ENCODE data around the gene ARHGAP28.

GRCh38 chr18:6876641-6877041 lies 147.1 kb downstream of the ARHGAP28 start:
- TF ChIP-seq POLR2A (IDR thresholded peaks at IDR 0.05; ENCODE audit: low read depth, low read length) (no peak), POLR2AphosphoS5 (IDR thresholded peaks at IDR 0.05; ENCODE audit: low read depth, low read length) (no peak), TAF1 (IDR thresholded peaks at IDR 0.05; ENCODE audit: low read depth, low read length) (no peak), POU2F2 (IDR thresholded peaks at IDR 0.05; ENCODE audit: low read depth, low read length) (no peak), PAX5 (IDR thresholded peaks at IDR 0.05; ENCODE audit: insufficient read depth, low read length, severe bottlenecking) (no peak)

All from GM12891 (cell line).